Esophagus squamous epithelium (tissue), 5 donors: ENCODE measurements around the gene ASTN2. TPM values are rescaled to one million over a fixed set of nuclear protein-coding genes. Genes with fewer than 3 reads are reported as not detected.

ENCODE experiments used
- DNase-seq: peaks from one replicate; lab custom pipeline; 2025; lab: John Stamatoyannopoulos, UW
- H3K27ac ChIP-seq, 4 donors: fragments of 200-600 bp; sonication (generic); one replicate each; pipeline ENCODE4 v1.5.1; 2016 to 2019; ENCODE audit warnings: mild to moderate bottlenecking in 1 of 4
- H3K27me3 ChIP-seq, 4 donors: fragments of 200-600 bp; sonication (generic); 1 replicate in 3 of 4; 2 replicates in 1 of 4; pipeline versions ENCODE4 v1.5.1 to v1.6.0; 2017 to 2021; ENCODE audit warnings: antibody characterized with exemption in 1 of 4
- H3K36me3 ChIP-seq, 3 donors: fragments of 200-600 bp; sonication (generic); one replicate each; pipeline ENCODE4 v1.5.1; 2016 to 2019
- H3K4me1 ChIP-seq, 3 donors: fragments of 200-600 bp; sonication (generic); one replicate each; pipeline ENCODE4 v1.5.1; 2017 to 2019
- H3K4me3 ChIP-seq, 4 donors: fragments of 200-600 bp; sonication (generic); 1 replicate in 3 of 4; 2 replicates in 1 of 4; pipeline ENCODE4 v1.5.1; 2016 to 2019; ENCODE audit warnings: mild to moderate bottlenecking in 2 of 4, moderate library complexity in 1 of 4
- H3K9me3 ChIP-seq, 3 donors: fragments of 200-600 bp; sonication (generic); one replicate each; pipeline ENCODE4 v1.5.1; 2016 to 2019
- POLR2A ChIP-seq, 4 donors: fragments of 450-650 bp; IDR thresholded peaks; one replicate each; pipeline ENCODE4 v1.6.1; 2017; ENCODE audit warnings: antibody characterized with exemption in 4 of 4, mild to moderate bottlenecking in 4 of 4, moderate library complexity in 3 of 4
- WGBS, 2 donors: methylation state at CpG; one replicate each; pipeline ENCODE4 v1.1.5; 2018; 5-methylcytosine and 5-hydroxymethylcytosine counted together
- intact Hi-C: fragments of 100-400 bp; cut with DNase I; formaldehyde crosslinking; loops from one replicate; pipeline ENCODE4 v1.15.0; 2022
- total RNA-seq, 4 donors: library from RNA; depleted of rRNA; stranded (reverse); fragments of >200 nt; gene quantifications; one replicate each; pipeline ENCODE4 v1.1.0, GENCODE V29; 2016
- TF ChIP-seq, protein P1 (sequence below), 6 experiments: fragments of 450-650 bp in 4 of 6; fragments of 200-600 bp in 2 of 6; sonication (generic) in 2 of 6; IDR thresholded peaks; one replicate each; pipeline ENCODE4 v1.5.1; 2016 to 2019; ENCODE audit warnings: antibody characterized with exemption in 6 of 6, mild to moderate bottlenecking in 4 of 6, moderate library complexity in 4 of 6
- donor health status: DM: yes; HTN: yes; CAD: no.

The ASTN2 gene
- total RNA-seq, 4 donors from 2014 or later = 0.13 to 1.9 (median 0.27) TPM; not detected in 1

GRCh38 chr9:116549786-116550660, 864.8 kb downstream of the ASTN2 start:
- no peak for DNase-seq

DNA sequence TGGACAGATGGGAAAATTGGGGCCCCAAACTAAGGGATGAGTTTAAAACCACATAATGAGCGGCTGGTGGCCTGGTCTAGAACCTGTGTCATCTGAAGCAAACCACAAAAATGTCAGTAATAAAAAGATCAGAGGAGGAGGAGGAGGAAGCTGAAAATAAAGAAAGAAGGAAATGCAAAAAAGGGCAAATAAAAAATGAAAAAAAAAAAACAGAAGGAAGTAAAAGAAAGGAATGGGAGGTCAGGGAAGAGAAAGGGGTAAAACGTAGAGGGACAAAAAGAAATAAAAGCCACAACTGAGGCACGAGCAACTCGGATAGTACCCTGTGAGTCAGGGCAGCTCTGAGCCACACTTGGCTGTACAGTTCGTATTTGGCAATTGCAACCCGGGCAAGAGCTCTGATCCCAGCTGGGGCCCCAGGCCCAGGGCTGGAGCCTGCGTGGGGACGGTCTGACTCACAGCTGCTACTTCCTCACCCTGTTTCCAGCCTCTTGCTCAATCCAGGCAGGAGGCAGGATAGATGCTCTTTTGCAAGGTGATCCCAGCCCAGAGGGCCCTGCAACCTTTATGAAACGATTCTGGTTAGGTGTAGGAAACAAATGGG, 865.7 kb downstream of the ASTN2 start:
- no peak for TF ChIP-seq POLR2A (IDR thresholded peaks at IDR 0.05)
- TF ChIP-seq, protein P1, sequence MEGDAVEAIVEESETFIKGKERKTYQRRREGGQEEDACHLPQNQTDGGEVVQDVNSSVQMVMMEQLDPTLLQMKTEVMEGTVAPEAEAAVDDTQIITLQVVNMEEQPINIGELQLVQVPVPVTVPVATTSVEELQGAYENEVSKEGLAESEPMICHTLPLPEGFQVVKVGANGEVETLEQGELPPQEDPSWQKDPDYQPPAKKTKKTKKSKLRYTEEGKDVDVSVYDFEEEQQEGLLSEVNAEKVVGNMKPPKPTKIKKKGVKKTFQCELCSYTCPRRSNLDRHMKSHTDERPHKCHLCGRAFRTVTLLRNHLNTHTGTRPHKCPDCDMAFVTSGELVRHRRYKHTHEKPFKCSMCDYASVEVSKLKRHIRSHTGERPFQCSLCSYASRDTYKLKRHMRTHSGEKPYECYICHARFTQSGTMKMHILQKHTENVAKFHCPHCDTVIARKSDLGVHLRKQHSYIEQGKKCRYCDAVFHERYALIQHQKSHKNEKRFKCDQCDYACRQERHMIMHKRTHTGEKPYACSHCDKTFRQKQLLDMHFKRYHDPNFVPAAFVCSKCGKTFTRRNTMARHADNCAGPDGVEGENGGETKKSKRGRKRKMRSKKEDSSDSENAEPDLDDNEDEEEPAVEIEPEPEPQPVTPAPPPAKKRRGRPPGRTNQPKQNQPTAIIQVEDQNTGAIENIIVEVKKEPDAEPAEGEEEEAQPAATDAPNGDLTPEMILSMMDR (IDR thresholded peaks at IDR 0.05) = no peak
- no peak for DNase-seq
- Histone ChIP-seq H3K27ac (peak overlapping the region in 3 of 4 donors; percentile 27 to 47 (median 29)), H3K9me3 (no peaks in the 10 kb centered on the region), H3K4me1 (peaks cover 10 to 46% (median 34%) of the 10 kb centered on the region in 3 donors), H3K4me3 (no peak overlapping the region), H3K36me3 (no peaks in the 10 kb centered on the region), H3K27me3 (no peaks in the 10 kb centered on the region)
- WGBS, 2 donors = 19 to 26% methylated on average over 8 to 9 of the region's 9 CpGs
- intact Hi-C loops = no loop called here

More at GRCh38 chr9:116549786-116550660, 864.8 kb downstream of the ASTN2 start:
- TF ChIP-seq POLR2A (IDR thresholded peaks at IDR 0.05) = no peak
- TF ChIP-seq, protein P1 (IDR thresholded peaks at IDR 0.05) = no peak
- no peaks in the 10 kb centered on the region for H3K27me3 ChIP-seq
- no peaks in the 10 kb centered on the region for H3K9me3 ChIP-seq
- no peak overlapping the region for H3K4me3 ChIP-seq
- H3K4me1 ChIP-seq = peaks cover 10 to 46% (median 34%) of the 10 kb centered on the region in 3 donors
- no peaks in the 10 kb centered on the region for H3K36me3 ChIP-seq
- 59 to 69% methylated on average over 5 of the region's 5 CpGs for WGBS, 2 donors
- peak overlapping the region in 2 of 4 donors; percentile 29 to 47 for H3K27ac ChIP-seq
- intact Hi-C loops = no loop called here

DNA sequence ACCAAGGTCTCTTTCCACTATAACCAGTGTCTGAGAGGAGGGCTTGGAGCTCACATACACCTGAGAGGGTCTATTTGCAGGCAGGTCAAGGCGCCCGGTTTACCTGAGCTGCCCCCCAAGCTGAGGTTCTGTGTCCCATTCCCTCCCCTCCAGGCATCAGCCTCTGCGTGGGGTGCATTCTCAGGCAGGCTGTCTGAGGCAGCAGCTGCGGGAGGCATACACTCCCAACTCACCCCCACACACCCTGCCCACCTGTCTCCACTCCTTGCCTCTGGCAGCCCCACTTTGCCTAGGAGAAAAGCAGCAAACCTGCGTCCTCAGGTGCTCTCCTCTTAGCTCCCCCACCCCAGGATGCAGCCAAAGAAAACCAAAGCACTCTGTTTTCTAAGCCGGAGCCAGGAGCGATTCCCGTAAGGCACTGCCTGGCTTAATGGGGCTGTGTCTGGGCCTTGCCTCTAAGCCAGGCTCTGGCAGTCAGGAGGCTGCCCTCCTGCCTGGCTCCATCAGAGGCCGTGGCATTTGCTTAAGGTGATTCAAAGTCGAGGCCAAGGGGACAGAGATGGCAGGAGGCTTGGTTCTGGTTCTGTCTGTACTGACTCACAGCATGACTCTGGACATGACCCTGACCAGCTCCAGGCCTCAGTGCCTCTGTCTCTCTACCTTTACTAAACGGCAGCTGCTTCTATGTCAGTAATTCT, 867.0 kb downstream of the ASTN2 start:
- DNase-seq = no peak
- intact Hi-C loops = no loop called here
- 35 to 40% methylated on average over 7 to 8 of the region's 11 CpGs for WGBS, 2 donors
- H3K27me3 ChIP-seq = no peaks in the 10 kb centered on the region
- no peaks in the 10 kb centered on the region for H3K36me3 ChIP-seq
- no peak overlapping the region for H3K4me3 ChIP-seq
- peak overlapping the region; percentile 21 to 56 (median 38) for H3K27ac ChIP-seq
- H3K4me1 ChIP-seq = peaks cover 10 to 46% (median 34%) of the 10 kb centered on the region in 3 donors
- TF ChIP-seq POLR2A (IDR thresholded peaks at IDR 0.05) = no peak
- TF ChIP-seq, protein P1 (IDR thresholded peaks at IDR 0.05) = no peak
- no peaks in the 10 kb centered on the region for H3K9me3 ChIP-seq

- peak overlapping the region in 3 of 4 donors; percentile 28 to 56 (median 47) for H3K27ac ChIP-seq
- no peaks in the 10 kb centered on the region for H3K27me3 ChIP-seq
- H3K9me3 ChIP-seq = no peaks in the 10 kb centered on the region
- WGBS, 2 donors = 80 to 83% methylated on average over 7 of the region's 7 CpGs
- intact Hi-C loops = no loop called here
- no peaks in the 10 kb centered on the region for H3K36me3 ChIP-seq
- H3K4me3 ChIP-seq = no peak overlapping the region
- DNase-seq = no peak
- TF ChIP-seq, protein P1 (IDR thresholded peaks at IDR 0.05) = no peak
- TF ChIP-seq POLR2A (IDR thresholded peaks at IDR 0.05) = no peak
- peaks cover 10 to 46% (median 34%) of the 10 kb centered on the region in 3 donors for H3K4me1 ChIP-seq
These were observed 867.9 kb downstream of the ASTN2 start for GRCh38 chr9:116546711-116547581.
